CD4-positive, alpha-beta T cell treated with Interleukin-2 at 100 ng/mL for 4 hours (primary cell): ENCODE data around the gene LHX5.

Experiments
- DNase-seq: peaks from one replicate; pipeline ENCODE4 v3.0.0-alpha.2; 2020; ENCODE audit warnings: low spot score

LHX5 gene

GRCh38 chr12:113439301-113439597 lies 32.4 kb downstream of the LHX5 start:
- no peak for DNase-seq

- DNase-seq = no peak
Measured at GRCh38 chr12:113438523-113439300, 33.0 kb downstream of the LHX5 start.

- DNase-seq = no peak
Measured at GRCh38 chr12:113437729-113438100, 34.0 kb downstream of the LHX5 start.

- DNase-seq = no peak
Measured at GRCh38 chr12:113436993-113437728, 34.5 kb downstream of the LHX5 start.

GRCh38 chr12:113436586-113436985 lies 35.1 kb downstream of the LHX5 start:
- no peak for DNase-seq

- no peak for DNase-seq
Measured at GRCh38 chr12:113435367-113435766, 36.3 kb downstream of the LHX5 start.

GRCh38 chr12:113432986-113433385 lies 38.7 kb downstream of the LHX5 start:
- DNase-seq = no peak

GRCh38 chr12:113428482-113428881 lies 43.2 kb downstream of the LHX5 start:
- DNase-seq = no peak

GRCh38 chr12:113427882-113428281 lies 43.8 kb downstream of the LHX5 start:
- no peak for DNase-seq

- DNase-seq = no peak
Measured at GRCh38 chr12:113425960-113426453, 45.7 kb downstream of the LHX5 start.

GRCh38 chr12:113424915-113425823 lies 46.5 kb downstream of the LHX5 start:
- peak; percentile 48 for DNase-seq

GRCh38 chr12:113424456-113424855 lies 47.2 kb downstream of the LHX5 start:
- no peak for DNase-seq

- no peak for DNase-seq
Measured at GRCh38 chr12:113422886-113423669, 48.6 kb downstream of the LHX5 start.

GRCh38 chr12:113422030-113422885 lies 49.4 kb downstream of the LHX5 start, which contains the start of gene SDSL:
SDSL (plus strand) TSS chr12:113422380; CDS start chr12:113427983, 5,603 bp downstream.
- DNase-seq = peak; percentile 20

GRCh38 chr12:113420996-113421595 lies 50.6 kb downstream of the LHX5 start:
- no peak for DNase-seq

GRCh38 chr12:113418213-113418879 lies 53.3 kb downstream of the LHX5 start:
- no peak for DNase-seq

GRCh38 chr12:113416091-113416754 lies 55.4 kb downstream of the LHX5 start:
- peak; percentile 0 for DNase-seq

- DNase-seq = no peak
Measured at GRCh38 chr12:113414519-113415038, 57.1 kb downstream of the LHX5 start.

- DNase-seq = no peak
Measured at GRCh38 chr12:113413488-113413939, 58.2 kb downstream of the LHX5 start.
